SW480 (cell line): Measurements from ENCODE around the gene SLC9C1.

Experiments
- DNase-seq: peaks from one replicate; pipeline ENCODE4 v3.0.0-alpha.2; 2016; ENCODE audit warnings: low spot score

Gene SLC9C1

GRCh38 chr3:112111785-112112402 is 182.1 kb downstream of the SLC9C1 start:
- DNase-seq, result peak; percentile 69

- peak; percentile 36 for DNase-seq
These were observed 184.7 kb downstream of the SLC9C1 start for GRCh38 chr3:112109322-112109721.

DNA sequence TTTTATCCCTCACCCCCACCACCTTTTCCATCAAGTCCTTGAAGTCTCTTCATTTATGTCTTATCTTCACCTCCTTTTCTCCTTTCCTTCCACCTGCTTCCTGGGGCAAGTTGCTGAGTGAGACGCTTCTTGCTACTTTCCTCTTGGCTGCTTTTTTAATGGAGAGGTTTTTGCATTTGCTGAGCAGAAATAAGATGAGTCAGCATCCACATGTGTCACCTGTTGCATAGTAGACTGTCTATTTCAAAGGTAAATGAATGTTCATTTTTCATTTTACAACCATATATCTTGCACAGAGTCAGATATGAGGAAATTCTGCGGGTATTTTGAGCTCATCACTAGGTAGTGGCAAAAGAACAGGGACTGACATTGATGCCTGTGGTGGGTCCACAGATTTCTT is 189.2 kb downstream of the SLC9C1 start:
- no peak for DNase-seq

GRCh38 chr3:112101916-112102315 is 192.1 kb downstream of the SLC9C1 start:
- DNase-seq, result no peak

DNA sequence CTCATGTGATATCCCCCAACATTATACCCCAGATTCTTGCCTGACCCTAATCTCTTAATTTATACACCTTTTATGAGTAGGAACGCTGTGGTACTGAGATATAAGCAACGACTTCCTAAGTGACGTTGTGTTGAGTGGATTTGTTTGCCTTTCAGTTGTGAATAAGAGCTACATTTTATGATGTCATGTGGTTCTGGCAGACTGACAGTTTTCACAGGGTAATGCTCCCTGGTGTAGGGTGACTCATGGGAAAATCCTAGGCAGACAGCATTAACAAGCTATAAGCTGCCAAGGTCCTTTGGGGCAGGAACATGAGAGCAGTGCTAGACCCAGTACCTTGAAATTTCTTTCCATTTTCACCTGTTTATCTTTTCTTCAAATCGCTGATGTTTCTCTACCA is 196.6 kb downstream of the SLC9C1 start:
- DNase-seq, result peak; percentile 86

DNA sequence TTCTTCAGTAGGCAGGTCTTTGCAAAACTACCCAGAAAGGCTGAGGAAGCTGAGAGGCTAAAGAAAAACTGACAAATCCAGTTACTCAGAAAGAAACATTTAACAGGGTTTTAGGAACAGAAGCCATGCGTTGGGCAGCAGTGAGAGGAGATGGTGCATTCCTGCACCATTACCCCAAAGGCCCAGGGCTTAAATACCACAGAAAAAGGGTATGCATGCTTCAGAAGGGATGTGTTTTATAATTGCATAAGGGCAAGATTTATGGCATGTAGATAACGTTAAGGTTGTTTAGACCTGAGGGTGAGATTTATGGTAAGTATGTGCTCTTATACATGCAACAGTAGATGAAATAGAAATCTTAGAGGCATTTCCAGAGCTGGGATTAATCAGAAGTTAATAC is 197.8 kb downstream of the SLC9C1 start:
- no peak for DNase-seq

GRCh38 chr3:112095731-112096130 is 198.3 kb downstream of the SLC9C1 start:
- no peak for DNase-seq

- no peak for DNase-seq
These were observed 200.9 kb downstream of the SLC9C1 start for GRCh38 chr3:112093180-112093522.

- no peak for DNase-seq
These were observed 201.4 kb downstream of the SLC9C1 start for GRCh38 chr3:112092496-112093179.

GRCh38 chr3:112090887-112091586 is 203.0 kb downstream of the SLC9C1 start:
- no peak for DNase-seq
